Glomerular endothelial cell (primary cell): ENCODE data around the gene BRAF. TPM values are rescaled to one million over a fixed set of nuclear protein-coding genes. Genes with fewer than 3 reads are reported as not detected.
"Not testable (repeated sequence)": the region's sequence is repeated elsewhere in the genome, so short reads cannot be mapped to it uniquely, and the experiment has no call there.

Experiments
- DNase-seq: peaks from one replicate; pipeline ENCODE4 v3.0.0-alpha.2; 2011; ENCODE audit warnings: low read depth, low spot score; ENCODE audit errors: extremely low read depth
- total RNA-seq: library from RNA; depleted of rRNA; stranded (reverse); fragments of >200 nt; gene quantifications from 2 replicates; pipeline ENCODE4 v1.2.3, GENCODE V29; 2015

Gene BRAF
- total RNA-seq, 1 donor from 2014 or later: 25.4 TPM

- not testable (repeated sequence) for DNase-seq
Measured at GRCh38 chr7:140882834-140883233, 41.9 kb downstream of the BRAF start.

GRCh38 chr7:140881507-140882228 is 43.1 kb downstream of the BRAF start:
- no peak for DNase-seq

DNA sequence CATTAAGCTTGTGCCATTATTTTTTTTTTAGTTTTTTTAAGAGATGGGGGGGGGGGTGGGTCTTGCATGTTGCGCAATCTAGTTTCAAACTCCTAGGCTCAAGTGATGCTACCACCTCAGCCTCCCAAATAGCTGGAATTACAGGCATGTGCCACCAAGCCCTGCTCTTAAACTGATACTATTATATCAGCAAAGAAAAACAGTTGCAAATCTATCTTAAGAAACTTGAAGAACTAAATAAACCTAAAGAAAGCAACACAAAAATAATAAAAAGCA is 47.5 kb downstream of the BRAF start:
- no peak for DNase-seq

- peak; percentile 20 for DNase-seq
Measured at GRCh38 chr7:140876519-140877248, 48.0 kb downstream of the BRAF start.

GRCh38 chr7:140873434-140873833 is 51.3 kb downstream of the BRAF start:
- no peak for DNase-seq

DNA sequence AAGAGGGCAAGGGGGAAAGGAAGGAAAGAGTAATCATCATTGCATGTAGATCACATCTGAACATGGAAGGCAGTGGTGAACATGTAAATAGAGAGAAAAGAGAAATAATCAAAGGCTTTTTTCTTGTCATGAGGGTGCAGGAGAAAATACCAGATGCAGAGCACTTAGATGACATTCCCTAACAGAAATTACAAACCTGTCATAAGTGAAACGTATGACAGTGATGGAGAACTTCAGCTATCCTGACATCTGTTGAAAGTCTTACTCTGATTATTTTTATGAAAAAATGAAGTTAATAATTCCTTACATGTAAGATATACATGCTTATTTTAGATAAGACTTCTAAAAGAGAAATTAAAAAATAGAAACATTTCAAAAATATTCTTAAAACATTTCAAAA is 54.7 kb downstream of the BRAF start:
- DNase-seq: no peak

GRCh38 chr7:140869430-140869829 is 55.3 kb downstream of the BRAF start:
- DNase-seq: no peak

- DNase-seq: no peak
Measured at GRCh38 chr7:140867467-140868462, 57.0 kb downstream of the BRAF start.

GRCh38 chr7:140866926-140867325 is 57.8 kb downstream of the BRAF start:
- DNase-seq: no peak

- no peak for DNase-seq
Measured at GRCh38 chr7:140864732-140865131, 60.0 kb downstream of the BRAF start.

DNA sequence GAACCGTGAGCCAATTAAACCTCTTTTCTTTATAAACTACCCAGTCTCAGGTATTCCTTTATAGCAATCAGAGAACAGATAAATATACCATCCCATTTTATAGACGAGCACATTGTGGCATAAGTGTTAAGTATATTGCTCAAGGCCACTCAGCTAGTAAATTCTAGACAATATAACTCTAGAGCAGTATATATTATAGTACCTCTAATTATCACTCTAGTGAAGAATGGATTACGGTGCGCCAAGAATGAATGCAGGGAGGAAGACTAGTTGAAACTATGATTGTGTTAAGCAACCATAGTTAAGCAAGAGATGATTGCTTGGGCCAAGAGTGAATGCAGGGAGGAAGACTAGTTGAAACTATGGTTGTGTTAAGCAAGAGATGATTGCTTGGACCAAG is 60.9 kb downstream of the BRAF start:
- DNase-seq: no peak

GRCh38 chr7:140863184-140863583 is 61.5 kb downstream of the BRAF start:
- DNase-seq: no peak

- no peak for DNase-seq
Measured at GRCh38 chr7:140857048-140857447, 67.7 kb downstream of the BRAF start.

DNA sequence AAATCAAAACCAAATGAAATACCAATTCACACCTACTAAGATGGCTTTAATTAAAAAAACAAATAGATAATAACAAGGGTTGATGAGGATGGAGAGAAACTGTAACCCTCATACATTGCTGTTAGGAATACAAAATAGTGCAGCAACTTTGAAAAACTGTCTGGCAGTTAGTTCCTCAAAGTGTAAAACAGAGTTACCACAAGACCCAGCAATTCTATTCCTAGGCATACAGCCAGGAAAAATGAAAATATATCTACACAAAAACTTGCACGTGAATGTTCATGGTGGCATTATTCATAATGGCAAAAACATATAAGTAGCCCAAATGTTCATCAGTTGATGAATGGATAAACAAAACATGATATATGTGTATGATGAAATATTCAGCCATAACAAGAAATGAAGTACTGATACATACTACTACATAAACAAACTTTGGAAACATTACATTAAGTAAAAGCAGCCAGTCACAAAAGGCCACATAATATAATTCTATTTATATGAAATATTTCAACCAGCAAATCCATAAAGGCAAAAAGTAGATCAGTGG is 83.5 kb downstream of the BRAF start:
- DNase-seq: no peak

GRCh38 chr7:140831724-140832123 is 93.0 kb downstream of the BRAF start:
- DNase-seq: no peak

DNA sequence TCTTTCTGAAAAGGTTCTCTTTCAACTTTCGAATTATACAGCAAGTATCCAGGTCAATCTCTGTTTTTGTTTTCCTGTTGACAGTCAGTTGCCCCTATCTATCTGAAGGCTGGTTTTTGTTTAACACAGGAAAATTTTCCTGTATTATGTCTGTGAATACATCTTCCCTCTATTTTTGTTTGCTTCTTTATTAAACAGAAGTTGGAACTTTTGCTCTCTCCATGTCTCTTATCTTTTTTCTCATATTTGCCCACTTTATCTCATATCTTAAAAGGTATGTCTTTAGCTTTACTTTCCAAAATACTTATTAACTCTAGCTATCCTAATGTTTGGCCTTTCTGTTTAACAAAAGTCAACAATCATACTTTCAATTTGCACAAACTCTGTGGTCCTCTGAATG is 95.0 kb downstream of the BRAF start:
- DNase-seq: no peak

DNA sequence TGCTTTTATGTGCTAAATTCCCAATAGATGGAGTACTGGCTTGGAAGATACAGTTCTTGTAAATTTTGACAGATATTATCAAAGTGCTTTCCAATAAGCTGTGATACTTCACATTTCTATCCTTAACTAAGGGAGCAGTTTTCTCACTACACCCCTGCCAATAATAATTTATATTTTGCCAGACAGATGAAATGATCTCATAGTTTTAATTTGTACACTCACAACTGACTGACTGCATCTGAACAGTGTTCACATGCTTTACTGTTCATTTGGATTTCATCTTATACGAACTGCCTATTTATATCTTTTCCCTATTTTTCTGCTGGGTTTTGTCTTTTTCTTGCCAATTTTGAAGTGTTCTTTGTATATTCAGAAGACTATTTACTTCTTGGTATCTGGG is 96.0 kb downstream of the BRAF start:
- DNase-seq: no peak

DNA sequence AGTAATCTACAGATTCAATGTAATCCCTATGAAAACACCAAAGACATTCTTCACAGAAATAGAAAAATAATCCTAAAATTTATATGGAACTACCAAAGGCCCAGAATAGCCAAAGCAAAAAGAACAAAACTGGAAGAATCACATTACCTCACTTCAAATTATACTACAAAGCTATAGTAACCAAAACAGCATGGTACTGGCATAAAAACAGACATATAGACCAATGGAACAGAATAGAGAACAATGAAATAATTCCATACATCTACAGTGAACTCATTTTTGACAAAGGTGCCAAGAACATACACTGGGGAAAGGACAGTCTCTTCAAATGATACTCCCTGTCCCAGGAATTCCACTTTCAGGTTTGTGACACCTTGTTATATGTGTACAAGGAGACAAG is 107.3 kb downstream of the BRAF start:
- DNase-seq: not testable (repeated sequence)

- DNase-seq: peak; percentile 47
Measured at GRCh38 chr7:140810830-140811556, 113.7 kb downstream of the BRAF start.

DNA sequence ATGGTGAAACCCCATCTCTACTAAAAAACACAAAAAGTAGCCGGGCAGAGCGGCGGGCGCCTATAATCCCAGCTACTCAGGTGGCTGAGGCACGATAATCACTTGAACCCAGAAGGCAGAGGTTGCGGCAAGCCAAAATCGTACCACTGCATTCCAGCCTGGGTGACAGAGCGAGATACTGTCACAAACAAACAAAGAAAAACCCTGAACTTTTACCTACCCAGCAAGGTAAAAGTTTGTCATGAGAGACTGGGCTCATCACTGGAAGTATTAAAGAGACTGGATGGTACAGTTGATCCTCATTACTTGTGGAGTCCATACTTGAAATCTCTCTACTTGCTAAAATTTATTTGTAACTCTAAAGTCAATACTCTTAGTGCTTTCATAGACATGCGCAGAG is 114.3 kb downstream of the BRAF start:
- DNase-seq: no peak
